Astrocyte (in vitro differentiated cells and primary cell): Measurements from ENCODE around the gene HNRNPM. TPM values are rescaled to one million over a fixed set of nuclear protein-coding genes. Genes with fewer than 3 reads are reported as not detected.

Experiments
- DNase-seq: peaks from one replicate; pipeline ENCODE4 v3.0.0-alpha.2; 2010; ENCODE audit warnings: low read depth
- FAIRE-seq: peaks from 2 replicates; lab custom pipeline; 2011; peaks lifted over from hg19 to GRCh38; lab: Jason Lieb, UNC
- H2AFZ ChIP-seq: 2 replicates; pipeline ENCODE4 v1.6.0; 2012; ENCODE audit warnings: low read depth, low read length, inconsistent platforms
- H3K27ac ChIP-seq: 2 replicates; pipeline ENCODE4 v1.5.1; 2011; ENCODE audit warnings: low read depth, low read length, inconsistent platforms
- H3K27me3 ChIP-seq: 2 replicates; pipeline ENCODE4 v1.6.0; 2011; ENCODE audit warnings: low read length, inconsistent platforms; ENCODE audit not compliant: insufficient read depth
- H3K36me3 ChIP-seq: 2 replicates; pipeline ENCODE4 v1.5.1; 2011; ENCODE audit warnings: low read length, inconsistent platforms; ENCODE audit not compliant: insufficient read depth
- H3K4me1 ChIP-seq: 2 replicates; pipeline ENCODE4 v1.5.1; 2011; ENCODE audit warnings: low read length, inconsistent platforms; ENCODE audit not compliant: insufficient read depth
- H3K4me2 ChIP-seq: 2 replicates; pipeline ENCODE4 v1.6.0; 2012; ENCODE audit warnings: low read length, inconsistent platforms
- H3K4me3 ChIP-seq: 2 replicates; pipeline ENCODE4 v1.5.1; 2011; ENCODE audit warnings: low read depth, mild to moderate bottlenecking, low read length, inconsistent platforms; ENCODE audit not compliant: insufficient read depth
- H3K79me2 ChIP-seq: 2 replicates; pipeline ENCODE4 v1.6.0; 2012; ENCODE audit warnings: mild to moderate bottlenecking, low read length, inconsistent platforms; ENCODE audit not compliant: insufficient read depth
- H3K9ac ChIP-seq: 2 replicates; pipeline ENCODE4 v1.6.0; 2012; ENCODE audit warnings: mild to moderate bottlenecking, low read length, inconsistent platforms
- H3K9me3 ChIP-seq: 2 replicates; pipeline ENCODE4 v1.5.1; 2012; ENCODE audit warnings: low read depth, mild to moderate bottlenecking, low read length, inconsistent platforms; ENCODE audit not compliant: insufficient read depth
- H4K20me1 ChIP-seq: 2 replicates; pipeline ENCODE4 v1.6.0; 2012; ENCODE audit warnings: low read length, inconsistent platforms; ENCODE audit not compliant: insufficient read depth
- H3K27ac Mint-ChIP-seq: one replicate; pipeline ENCODE4 v1.8.0; 2021; ENCODE audit warnings: mild to moderate bottlenecking, mixed read lengths; ENCODE audit not compliant: unreplicated experiment
- H3K27me3 Mint-ChIP-seq: one replicate; pipeline ENCODE4 v1.8.0; 2021; ENCODE audit warnings: low read depth, mixed read lengths; ENCODE audit not compliant: unreplicated experiment
- H3K36me3 Mint-ChIP-seq: one replicate; pipeline ENCODE4 v1.8.0; 2021; ENCODE audit warnings: low read depth, mixed read lengths; ENCODE audit not compliant: unreplicated experiment
- H3K4me1 Mint-ChIP-seq: one replicate; pipeline ENCODE4 v1.8.0; 2021; ENCODE audit warnings: low read depth, mixed read lengths; ENCODE audit not compliant: unreplicated experiment
- H3K4me3 Mint-ChIP-seq: one replicate; pipeline ENCODE4 v1.8.0; 2021; ENCODE audit warnings: mild to moderate bottlenecking, moderate library complexity, mixed read lengths; ENCODE audit not compliant: unreplicated experiment
- H3K9me3 Mint-ChIP-seq: one replicate; pipeline ENCODE4 v1.8.0; 2021; ENCODE audit warnings: mild to moderate bottlenecking, mixed read lengths; ENCODE audit not compliant: unreplicated experiment
- EZH2 ChIP-seq: IDR thresholded peaks from 2 replicates; pipeline ENCODE4 v1.6.1; 2012; ENCODE audit warnings: mild to moderate bottlenecking, low read length, inconsistent platforms; ENCODE audit not compliant: insufficient read depth
- total RNA-seq: library from RNA; stranded (reverse); gene quantifications from 2 replicates; pipeline ENCODE4 v1.2.1, GENCODE V29; 2021
- TF ChIP-seq, protein P1 (sequence below): IDR thresholded peaks from 2 replicates; pipeline ENCODE4 v1.5.1; 2011; ENCODE audit warnings: low read depth, mild to moderate bottlenecking, inconsistent platforms, low read length, moderate library complexity; ENCODE audit not compliant: insufficient read depth

HNRNPM gene
- total RNA-seq, 1 donor from 2014 or later, result 172 TPM

DNA sequence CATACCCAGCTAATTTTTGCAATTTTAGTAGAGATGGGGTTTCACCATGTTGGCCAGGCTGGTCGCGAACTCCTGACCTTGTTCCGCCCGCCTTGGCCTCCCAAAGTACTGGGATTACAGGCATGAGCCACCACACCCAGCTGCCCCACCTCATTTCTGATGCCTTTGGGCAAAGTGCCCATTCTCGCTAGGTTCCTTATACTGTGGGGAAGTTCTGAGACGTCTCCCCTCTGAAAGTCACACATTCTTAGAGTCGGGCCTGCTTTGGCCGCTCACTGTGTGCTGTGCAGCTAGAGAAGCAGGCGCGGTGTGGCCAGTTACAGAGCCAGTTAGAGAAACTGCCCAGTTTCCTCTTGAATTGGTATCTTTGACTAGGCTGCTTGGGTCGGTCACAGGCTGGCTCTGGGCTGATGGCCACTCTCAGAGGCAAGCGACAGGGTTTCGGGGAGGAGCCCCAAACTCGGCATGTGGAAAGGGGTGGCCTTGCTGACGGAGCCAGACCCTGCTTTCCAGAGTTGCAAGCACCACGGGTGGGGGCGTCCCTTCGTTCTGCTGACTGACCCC is 39.6 kb downstream of the HNRNPM start:
- H4K20me1 ChIP-seq, result peaks cover 90% of the 10 kb centered on the region
- no peak overlapping the region for H3K27ac Mint-ChIP-seq

DNA sequence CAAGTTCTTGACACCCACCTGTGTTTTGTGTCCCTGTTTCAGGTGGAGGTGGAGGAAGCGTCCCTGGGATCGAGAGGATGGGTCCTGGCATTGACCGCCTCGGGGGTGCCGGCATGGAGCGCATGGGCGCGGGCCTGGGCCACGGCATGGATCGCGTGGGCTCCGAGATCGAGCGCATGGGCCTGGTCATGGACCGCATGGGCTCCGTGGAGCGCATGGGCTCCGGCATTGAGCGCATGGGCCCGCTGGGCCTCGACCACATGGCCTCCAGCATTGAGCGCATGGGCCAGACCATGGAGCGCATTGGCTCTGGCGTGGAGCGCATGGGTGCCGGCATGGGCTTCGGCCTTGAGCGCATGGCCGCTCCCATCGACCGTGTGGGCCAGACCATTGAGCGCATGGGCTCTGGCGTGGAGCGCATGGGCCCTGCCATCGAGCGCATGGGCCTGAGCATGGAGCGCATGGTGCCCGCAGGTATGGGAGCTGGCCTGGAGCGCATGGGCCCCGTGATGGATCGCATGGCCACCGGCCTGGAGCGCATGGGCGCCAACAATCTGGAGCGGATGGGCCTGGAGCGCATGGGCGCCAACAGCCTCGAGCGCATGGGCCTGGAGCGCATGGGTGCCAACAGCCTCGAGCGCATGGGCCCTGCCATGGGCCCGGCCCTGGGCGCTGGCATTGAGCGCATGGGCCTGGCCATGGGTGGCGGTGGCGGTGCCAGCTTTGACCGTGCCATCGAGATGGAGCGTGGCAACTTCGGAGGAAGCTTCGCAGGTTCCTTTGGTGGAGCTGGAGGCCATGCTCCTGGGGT is 41.0 kb downstream of the HNRNPM start:
- Mint-ChIP-seq H3K27me3 (no peaks in the 10 kb centered on the region), H3K4me3 (no peak overlapping the region), H3K36me3 (peaks cover 27% of the 10 kb centered on the region), H3K4me1 (peaks cover 7% of the 10 kb centered on the region), H3K9me3 (no peaks in the 10 kb centered on the region), H3K27ac (no peak overlapping the region)
- peaks cover 49% of the 10 kb centered on the region for H3K79me2 ChIP-seq
- H2AFZ ChIP-seq, result no peak overlapping the region
- TF ChIP-seq, protein P1, sequence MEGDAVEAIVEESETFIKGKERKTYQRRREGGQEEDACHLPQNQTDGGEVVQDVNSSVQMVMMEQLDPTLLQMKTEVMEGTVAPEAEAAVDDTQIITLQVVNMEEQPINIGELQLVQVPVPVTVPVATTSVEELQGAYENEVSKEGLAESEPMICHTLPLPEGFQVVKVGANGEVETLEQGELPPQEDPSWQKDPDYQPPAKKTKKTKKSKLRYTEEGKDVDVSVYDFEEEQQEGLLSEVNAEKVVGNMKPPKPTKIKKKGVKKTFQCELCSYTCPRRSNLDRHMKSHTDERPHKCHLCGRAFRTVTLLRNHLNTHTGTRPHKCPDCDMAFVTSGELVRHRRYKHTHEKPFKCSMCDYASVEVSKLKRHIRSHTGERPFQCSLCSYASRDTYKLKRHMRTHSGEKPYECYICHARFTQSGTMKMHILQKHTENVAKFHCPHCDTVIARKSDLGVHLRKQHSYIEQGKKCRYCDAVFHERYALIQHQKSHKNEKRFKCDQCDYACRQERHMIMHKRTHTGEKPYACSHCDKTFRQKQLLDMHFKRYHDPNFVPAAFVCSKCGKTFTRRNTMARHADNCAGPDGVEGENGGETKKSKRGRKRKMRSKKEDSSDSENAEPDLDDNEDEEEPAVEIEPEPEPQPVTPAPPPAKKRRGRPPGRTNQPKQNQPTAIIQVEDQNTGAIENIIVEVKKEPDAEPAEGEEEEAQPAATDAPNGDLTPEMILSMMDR, result no peak
- TF ChIP-seq EZH2, result no peak
- no peaks in the 10 kb centered on the region for H3K27me3 ChIP-seq
- peaks cover 33% of the 10 kb centered on the region for H3K36me3 ChIP-seq
- FAIRE-seq (no peak), DNase-seq (no peak)
- no peaks in the 10 kb centered on the region for H3K4me1 ChIP-seq
- H3K27ac ChIP-seq, result no peak overlapping the region
- no peaks in the 10 kb centered on the region for H3K9me3 ChIP-seq
- no peak overlapping the region for H3K4me2 ChIP-seq
- no peak overlapping the region for H3K9ac ChIP-seq
- H3K4me3 ChIP-seq, result no peak overlapping the region
- peaks cover 83% of the 10 kb centered on the region for H4K20me1 ChIP-seq

More for the DNA sequence above, 39.6 kb downstream of the HNRNPM start:
- Mint-ChIP-seq H3K9me3 (no peaks in the 10 kb centered on the region), H3K36me3 (peaks cover 27% of the 10 kb centered on the region), H3K4me1 (peaks cover 7% of the 10 kb centered on the region), H3K27me3 (no peaks in the 10 kb centered on the region), H3K4me3 (no peak overlapping the region)
- no peak for DNase-seq
- Histone ChIP-seq H3K79me2 (peaks cover 59% of the 10 kb centered on the region), H3K4me2 (no peak overlapping the region), H3K4me1 (no peaks in the 10 kb centered on the region), H3K9me3 (no peaks in the 10 kb centered on the region), H3K27me3 (no peaks in the 10 kb centered on the region), H3K4me3 (no peak overlapping the region), H3K9ac (no peak overlapping the region), H3K27ac (no peak overlapping the region), H3K36me3 (peaks cover 33% of the 10 kb centered on the region), H2AFZ (no peak overlapping the region)
- TF ChIP-seq EZH2, result no peak
- TF ChIP-seq, protein P1, result no peak
- no peak for FAIRE-seq
